Erythroblast (primary cell): ENCODE data around the gene C1QTNF12.

ENCODE experiments used
- GATA1 ChIP-seq: IDR thresholded peaks from 2 replicates; pipeline ENCODE4 v1.6.1; 2011; ENCODE audit warnings: low read depth, mild to moderate bottlenecking, control low read depth, low read length, moderate library complexity
- POLR2A ChIP-seq: IDR thresholded peaks from 2 replicates; pipeline ENCODE4 v1.6.1; 2011; ENCODE audit warnings: mild to moderate bottlenecking, low read length

GRCh38 chr1:1260843-1261560 lies 14.5 kb upstream of the C1QTNF12 start:
- TF ChIP-seq GATA1 (no peak), POLR2A (peak; percentile 33)
